Measurements from ENCODE around the gene SLC10A7.
"Not testable (repeated sequence)": the region's sequence is repeated elsewhere in the genome, so short reads cannot be mapped to it uniquely, and the experiment has no call there.

The SLC10A7 gene

DNA sequence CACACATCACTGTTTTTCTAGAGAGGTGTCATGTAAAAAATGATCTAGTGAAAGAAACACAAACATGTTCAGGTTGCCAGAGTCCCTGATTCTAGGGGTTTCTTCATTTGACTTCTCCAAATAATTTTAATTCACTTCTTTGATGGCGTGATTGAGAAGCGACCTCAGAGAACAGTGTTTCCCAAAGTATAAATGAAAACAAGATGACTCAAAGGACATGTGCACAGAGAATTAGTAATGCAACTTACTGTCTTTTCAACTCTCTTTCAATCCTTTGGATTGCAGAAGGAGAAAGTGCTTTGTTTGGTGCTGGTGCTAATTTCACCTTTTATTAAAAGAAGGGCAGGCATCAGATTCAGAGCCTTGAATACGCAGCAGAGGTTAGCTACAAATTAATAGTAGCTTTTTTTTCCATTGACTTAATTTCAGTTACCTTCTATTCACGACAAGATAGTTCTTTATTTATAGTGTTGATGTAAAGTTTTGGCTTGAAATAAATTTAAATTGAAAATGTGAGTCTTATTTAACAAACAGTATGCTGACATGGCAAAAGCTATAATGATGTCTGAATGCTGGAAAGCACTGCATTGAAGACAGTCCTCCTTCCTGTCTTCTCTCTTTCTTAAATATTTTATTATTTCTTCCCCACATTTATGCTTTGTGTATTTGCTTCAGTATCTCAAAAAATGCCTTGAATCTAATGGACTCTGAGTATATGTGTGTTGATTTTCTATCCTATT, 85.1 kb downstream of the SLC10A7 start:
- no peak for DNase-seq

DNA sequence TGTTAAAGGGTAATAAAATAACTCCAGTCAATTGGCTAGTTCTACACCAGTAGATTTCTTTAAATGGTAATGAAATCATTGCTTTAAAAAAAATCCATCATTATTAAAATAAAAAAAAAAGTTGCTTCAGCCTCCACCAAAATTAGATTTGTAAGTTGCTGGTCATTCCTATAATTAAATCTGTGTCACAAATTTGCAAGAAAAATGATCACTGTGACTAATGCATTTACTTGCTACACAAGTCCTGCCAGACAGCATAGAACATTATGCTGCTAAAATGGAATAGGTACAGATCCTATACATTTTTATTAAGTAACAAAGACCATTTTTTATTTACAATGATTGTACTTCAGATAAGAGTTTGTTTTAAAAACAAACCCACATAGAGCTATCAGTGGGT, 85.8 kb downstream of the SLC10A7 start:
- no peak for DNase-seq

DNA sequence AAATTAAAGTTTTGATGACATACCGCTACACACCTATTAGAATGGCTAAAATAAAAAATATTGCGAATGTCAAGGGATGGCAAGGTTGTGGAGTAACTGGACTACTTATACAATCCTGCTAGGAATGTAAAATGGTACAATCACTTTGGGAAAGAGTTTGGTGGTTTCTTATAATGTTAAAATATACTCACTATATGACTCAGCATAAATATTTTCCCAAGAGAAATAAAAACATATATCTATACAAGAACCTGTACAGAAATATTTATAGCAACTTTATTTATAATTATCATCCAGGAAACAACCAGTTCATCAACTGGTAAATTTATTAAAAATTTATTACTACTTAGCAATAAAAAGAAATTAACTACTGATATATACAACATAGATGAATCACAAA, 89.7 kb downstream of the SLC10A7 start:
- DNase-seq = no peak

DNA sequence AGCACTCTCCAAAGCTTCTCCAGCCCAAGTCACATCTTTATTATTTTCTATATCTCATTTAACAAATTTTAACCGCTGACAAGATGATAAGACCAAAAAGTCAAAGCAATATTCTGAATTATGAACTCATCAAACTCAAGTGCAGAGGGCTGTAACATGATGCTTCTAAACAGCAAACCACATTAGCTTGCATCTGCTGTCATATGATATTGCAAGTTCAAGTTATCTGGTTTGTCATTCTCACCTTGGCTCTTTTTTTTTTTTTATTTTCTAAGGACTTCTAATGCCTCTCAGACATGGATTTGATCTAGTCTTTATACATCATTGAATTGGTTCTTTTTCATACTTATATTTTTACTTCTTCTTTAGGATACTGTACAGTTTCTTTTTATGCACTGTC, 93.4 kb downstream of the SLC10A7 start:
- DNase-seq = no peak

DNA sequence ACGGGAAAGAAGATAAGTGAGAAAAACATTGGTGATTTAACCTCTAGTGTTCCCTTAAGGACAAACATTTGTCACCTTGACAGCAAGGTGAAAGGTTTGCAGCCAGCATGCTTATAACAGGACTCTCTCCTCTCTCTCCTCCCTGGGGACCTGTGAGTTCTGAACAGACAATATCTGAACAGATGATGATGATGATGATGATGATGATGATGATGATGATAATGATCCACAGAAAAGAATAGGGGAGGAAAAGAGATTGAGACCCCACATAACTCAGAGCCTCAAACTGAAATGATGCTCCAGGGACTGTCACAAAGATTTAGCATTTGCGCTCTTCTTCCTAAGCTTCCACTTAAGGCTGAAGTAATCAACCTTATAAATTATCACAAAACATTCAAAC, 103.9 kb downstream of the SLC10A7 start:
- no peak for DNase-seq

DNA sequence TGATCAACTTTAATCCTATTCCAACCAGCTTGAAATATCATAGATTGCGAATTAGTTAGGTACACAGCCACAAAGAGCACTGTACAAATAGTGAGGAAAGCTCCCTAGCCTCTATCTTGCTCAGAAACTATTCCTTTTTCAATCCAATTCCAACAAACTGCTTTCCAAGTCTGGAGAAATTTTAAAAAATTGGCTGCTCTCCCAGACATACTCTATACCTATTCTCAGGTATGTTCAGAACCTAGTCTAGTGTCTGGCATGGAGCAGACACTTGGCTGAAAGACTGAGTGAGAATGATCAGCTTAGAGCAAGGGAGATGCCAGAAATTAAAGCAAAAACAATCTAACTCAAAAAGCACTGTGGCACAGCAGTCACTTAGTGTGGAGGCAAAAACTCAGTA, 105.9 kb downstream of the SLC10A7 start:
- DNase-seq = no peak

DNA sequence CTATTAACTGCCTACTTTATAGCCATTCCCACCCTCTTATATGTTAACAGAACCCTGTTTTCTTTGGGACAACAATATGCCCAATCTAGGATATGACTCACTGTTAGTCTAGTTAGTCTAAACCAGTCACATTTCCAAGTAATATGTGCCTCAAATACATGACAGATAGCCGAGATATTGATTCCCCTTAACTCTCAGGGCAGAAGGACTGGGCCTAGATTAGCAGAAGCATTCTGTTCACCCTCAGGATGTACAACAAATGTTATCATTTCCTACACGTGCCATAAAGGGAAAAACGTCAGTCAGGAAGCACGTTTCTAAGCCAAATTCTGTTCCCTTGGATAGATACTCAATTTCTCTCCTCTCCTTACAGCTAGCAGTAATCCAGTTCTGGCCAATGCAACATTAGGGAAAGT, 114.1 kb downstream of the SLC10A7 start:
- DNase-seq = no peak

DNA sequence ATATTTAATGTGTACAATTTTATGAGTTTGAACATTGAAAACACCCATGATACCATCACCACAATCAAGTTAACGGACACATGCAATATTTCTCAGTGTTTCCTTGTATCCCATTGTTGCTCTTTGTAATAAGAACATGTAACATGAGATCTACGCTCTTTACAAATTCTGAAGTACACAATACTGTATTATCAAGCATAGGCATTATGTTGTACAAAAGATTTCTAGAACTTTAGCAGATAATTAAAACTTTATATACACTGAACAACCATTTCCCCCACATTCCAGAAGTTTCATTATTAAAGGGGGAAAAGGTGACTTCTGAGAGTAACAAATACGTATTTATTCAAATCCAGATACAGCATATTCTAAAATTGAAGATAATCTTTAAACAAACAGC, 114.5 kb downstream of the SLC10A7 start:
- no peak for DNase-seq

DNA sequence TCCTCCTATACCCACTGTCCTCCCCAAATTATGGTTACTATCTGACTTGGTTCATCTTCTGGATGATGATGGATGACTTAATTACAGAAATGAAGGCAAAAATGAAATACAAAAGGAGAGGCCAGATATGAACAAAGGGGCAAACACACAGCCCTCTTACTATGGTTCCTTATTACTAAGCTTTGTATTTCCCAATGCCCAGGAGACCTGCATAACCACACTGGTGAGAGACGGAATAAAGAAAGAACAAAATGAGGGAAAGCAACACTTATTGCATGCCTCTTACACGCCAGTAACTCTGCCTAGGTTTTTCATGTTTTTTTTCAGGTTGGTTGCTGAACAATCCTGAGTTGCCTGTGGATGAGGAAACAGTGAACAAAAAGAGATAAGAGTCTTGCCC, 120.5 kb downstream of the SLC10A7 start:
- DNase-seq = no peak

DNA sequence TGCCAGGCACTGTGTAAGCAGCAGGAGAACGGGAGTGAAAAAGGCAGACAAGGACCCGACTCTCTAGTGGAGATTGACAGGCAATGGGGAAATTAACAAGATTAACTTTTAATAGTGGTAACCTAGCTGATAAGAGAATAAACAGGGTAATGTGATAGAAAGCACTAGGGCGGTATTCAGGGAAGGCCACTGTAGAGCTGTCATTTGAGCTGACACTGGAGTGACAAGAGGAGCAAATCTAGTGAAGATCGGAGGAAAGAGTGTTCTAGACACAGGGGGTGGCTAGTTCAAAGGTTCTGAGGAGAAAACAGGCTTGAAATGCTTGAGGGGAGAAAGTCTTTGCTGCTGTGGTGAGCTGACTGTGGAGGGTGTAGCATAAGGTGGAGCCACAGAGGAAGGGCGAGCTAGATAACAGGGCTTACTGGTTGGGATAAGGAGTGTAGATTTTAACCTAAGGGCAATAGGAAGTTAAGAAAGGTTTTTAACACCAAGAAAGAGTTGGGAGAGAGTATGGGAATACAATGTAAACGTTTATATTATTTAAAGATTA, 122.8 kb downstream of the SLC10A7 start:
- no peak for DNase-seq

DNA sequence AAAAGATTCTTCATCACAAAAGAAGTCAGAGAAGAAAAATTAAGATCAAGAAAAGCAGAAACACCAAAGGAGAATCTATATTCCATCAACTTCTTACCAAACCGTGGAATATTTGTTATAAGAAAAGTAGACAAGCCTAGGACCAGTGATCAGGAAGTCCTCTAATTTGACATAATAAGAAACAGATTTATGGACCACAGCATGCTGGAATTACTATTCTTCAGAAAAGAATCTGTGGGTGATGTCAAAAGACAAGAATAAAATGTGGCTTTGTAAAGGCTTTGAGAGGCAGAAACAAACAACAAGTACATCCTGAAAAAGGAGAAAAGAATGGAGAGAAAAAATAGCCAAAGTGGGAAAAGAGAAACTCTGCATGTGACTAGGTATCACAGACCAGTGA, 123.3 kb downstream of the SLC10A7 start:
- no peak for DNase-seq

DNA sequence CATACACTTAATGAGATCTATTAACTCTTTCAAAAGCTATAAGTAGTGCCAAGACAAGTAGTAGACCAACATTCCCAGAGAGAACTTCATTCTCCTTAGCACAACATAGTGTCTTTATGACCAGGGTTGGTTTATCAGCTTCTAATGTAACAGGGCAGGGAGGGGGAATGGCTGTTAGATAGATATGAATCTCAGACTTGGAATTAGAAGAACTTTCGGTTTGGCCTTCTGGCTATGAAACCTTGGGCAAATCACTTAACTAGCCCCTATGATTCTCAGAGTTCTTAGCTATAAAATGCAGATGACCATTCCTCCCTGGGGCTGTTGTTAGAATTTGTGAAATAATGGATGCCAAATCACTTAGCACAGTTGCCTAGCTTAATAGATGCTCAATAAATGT, 132.2 kb downstream of the SLC10A7 start:
- no peak for DNase-seq

DNA sequence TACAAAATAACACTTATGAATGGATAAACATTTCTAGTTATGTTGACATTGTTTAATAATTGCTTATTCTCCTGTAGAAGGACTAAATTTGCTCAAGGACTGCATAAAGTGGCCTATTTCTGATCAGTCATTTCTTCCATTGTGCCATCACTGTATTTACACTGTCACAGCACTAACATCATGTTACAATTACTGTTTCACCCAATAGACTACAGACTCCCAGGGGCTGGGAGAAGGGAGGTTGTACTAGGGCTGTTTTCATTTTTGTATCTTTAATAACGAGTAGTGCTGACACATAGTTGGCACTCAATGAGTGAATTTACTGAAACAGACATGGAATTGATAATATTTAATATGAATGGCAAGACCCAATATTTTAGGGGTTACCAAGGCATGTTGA, 139.5 kb downstream of the SLC10A7 start:
- DNase-seq = no peak

DNA sequence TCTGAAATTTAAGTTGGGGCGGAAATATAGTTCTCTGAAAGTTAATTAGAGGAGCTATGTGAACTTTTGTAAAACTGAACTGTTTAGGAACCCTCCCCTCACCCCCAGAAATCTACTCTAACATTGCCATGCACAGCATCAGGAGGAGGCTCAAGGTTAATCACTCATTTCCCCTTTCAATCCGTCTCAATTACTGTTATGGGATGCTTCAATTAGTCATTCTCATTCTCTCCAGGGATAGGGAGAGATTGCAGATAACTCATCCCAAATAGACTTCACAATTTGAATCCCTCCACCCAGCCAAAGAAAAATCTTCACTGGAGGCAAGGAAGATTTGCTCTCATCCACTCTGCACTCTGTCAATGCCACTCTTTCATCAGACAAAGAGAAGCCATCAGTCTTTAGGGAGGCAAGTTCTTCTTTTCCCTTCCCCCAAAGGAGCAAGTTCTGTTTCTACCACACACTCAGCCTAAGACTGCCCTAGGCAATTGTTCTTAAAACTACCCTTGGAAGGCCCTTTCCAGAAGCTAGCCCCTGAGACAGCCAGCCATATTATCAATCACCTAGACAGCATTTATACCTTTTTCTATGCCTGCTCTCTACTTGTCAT, 140.4 kb downstream of the SLC10A7 start:
- DNase-seq = no peak

DNA sequence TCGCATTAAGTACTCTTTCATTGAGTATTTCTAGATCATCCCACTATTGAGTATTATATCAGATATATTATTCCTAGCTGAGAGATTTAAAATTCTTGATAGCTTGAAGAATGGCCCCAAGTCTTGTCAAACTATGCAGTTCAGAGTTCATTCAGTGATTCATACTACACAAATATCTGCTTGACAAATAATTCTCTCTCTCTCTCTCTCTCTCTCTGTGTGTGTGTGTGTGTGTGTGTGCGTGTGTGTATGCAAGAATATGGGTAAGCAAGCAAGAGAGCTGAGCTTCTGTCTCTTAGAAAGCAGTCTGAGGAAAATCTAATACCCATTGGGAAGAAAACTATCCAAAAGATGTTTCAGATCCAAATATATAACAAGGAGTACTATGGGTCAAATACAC, 142.0 kb downstream of the SLC10A7 start:
- DNase-seq = no peak

DNA sequence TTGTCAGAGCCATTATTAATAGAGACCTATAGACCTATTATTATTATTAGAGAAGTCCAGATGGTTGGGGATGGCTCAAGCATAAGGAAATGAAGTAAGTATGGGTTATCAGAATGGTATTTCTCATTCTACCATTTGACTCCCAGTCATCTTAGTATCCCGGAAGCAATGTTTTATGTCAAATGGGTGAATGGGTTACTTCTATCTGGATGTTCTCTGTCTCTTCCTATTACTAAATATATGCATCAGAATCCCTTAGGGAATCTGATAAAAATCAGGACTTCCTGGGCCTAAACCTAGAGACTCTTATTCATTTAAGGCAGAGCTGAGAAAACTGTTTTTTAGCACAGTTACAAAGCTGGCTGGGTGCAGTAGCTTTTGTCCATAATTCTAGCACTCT, 149.9 kb downstream of the SLC10A7 start:
- no peak for DNase-seq

DNA sequence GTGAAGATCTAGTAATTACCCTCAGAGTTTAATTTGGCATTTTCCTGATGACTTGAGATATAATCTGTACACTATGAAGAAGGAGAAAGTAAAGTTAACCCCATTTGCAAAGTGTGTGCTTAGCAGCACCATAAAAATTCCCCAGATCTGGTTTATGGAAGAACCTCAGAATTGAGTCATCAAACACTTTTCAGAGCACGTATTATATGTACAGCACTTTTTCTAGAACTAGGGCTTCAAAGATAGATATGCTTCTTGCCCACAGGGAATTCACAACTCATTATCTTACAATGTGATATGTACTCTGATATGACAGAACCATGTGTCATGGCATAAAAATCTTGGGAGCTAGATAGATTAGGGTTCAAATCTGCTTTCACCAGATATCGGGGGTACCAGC, 150.9 kb downstream of the SLC10A7 start:
- DNase-seq = no peak

DNA sequence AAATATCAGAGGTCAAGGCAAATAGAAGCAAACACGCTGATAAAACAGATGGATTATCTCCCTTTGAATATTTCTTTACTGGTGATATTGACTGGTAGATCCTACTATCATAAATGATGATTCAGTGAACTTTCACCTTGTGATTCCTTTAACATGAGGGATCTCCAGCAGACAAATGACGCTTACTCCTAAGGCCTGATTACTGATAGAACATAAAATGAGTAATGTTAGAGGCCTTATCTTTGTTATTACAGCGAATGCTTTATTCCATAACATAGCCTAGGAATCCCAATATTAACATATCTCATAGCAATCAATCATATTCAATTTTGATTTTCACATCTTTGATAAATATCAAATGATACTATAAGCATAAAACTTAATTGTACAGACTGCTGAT, 152.3 kb downstream of the SLC10A7 start:
- DNase-seq = no peak

DNA sequence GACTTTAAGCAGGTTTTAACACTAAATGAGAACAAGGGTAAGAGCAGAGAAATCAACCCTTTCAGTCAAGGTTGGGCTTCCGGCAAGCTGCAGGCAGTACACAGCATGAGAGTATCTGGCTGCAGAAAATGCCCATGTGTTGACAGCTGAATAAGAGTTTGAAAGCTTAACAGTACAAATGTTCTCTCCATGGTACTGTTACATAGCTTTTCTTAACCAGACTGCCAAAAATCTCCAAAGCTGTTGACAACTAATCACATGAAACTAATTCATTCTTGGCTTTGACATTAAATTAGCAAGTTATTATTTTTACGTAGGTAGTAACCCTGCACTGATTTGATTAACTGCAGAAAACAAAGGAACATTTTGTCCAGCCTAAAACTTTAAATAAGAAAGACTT, 153.5 kb downstream of the SLC10A7 start:
- DNase-seq = no peak

DNA sequence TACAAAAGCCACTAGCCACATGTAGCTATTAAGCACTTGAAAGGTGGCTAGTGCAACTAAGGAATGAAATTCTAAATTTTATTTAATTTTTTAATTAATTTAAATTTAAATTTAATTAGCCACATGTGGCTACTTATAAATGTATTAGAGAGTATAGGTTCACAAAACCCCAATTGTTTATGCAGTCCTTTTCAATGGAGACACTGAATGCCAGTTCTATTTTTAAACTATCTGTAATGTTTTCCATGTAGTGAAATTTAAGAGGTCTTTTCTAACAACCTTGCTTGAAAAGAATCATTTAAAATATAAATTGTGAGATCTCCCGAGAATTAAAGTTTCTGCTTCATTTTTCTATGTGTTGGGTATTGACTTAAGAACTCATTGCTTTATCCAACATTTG, 154.4 kb downstream of the SLC10A7 start:
- no peak for DNase-seq

DNA sequence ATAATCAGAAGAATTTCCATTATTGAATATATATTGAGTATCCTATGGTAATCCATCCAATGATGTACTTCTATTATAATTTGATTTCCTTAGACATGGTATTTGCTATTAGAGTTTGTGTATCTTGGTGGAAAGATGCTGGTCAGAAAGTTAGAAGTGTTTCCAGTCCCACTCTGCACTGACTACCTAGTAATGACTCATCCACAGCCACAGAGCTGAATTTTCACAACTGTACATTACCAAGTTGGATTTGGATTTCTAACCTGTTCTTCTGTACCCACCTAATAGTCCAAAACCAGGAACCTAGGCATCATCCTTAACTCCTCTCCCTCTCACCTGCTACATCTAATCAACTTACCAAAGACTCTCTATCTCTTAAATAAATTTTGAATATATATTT, 162.0 kb downstream of the SLC10A7 start:
- DNase-seq = no peak

DNA sequence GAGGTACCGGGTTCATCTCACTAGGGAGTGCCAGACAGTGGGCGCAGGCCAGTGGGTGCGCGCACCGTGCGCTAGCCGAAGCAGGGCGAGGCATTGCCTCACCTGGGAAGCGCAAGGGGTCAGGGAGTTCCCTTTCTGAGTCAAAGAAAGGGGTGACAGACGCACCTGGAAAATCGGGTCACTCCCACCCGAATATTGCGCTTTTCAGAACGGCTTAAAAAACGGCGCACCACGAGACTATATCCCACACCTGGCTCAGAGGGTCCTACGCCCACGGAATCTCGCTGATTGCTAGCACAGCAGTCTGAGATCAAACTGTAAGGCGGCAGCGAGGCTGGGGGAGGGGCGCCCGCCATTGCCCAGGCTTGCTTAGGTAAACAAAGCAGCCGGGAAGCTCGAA, 171.6 kb downstream of the SLC10A7 start:
- DNase-seq = not testable (repeated sequence)

DNA sequence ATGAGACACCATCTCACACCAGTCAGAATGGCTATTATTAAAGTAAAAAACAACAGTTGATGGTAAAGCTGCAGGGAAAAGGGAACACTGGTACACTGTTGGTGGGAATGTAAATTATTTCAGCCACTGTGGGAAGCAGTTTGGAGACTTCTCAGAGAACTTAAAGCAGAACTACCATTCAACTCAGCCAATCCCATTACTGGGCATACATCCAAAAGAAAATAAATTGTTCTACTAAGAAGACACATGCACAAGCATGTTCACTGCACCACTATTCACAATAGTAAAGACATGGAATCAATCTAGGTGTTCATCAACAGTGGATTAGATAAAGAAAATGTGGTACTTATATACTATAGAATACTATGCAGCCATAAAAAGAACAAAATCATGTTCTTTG, 172.4 kb downstream of the SLC10A7 start:
- no peak for DNase-seq

DNA sequence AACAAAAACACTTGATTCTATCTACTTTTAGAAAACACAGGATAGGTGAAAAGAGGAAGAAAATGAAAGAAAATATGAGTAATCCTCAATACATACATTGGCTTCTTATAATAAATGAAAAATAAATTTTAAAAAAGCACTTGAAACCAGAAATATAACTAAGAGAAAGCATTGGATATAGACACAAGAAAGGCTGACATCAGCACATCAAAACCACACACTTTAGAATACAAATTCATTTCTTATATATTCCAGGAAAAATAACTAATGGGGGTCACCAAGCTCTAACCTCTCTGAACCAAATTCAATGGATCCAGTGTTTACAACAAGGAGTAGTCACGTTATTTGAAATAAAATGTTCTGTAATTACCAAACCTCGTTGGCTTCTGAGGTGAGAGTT, 173.9 kb downstream of the SLC10A7 start:
- no peak for DNase-seq

DNA sequence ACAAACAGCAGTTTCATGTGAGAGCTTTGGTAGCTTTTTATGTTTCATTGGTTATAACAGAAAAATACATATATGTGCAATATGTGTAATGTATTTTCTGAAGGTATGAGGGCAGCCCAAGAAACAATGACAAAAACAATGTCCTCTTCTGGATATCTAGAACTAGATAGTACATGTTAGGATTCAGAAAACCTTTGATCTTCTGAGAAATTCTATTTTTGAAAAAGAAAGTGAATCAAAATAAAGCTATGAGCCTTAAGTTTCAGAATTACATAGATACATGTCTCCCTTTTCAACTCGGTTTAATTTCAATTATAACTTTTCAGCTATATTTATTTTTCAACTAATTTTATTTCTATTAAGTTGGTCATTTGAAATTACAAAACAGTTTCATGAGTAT, 175.5 kb downstream of the SLC10A7 start:
- no peak for DNase-seq

All from right forelimb (tissue), 1 donor.